ENCODE measurements around the gene DLL4.
"Not testable (repeated sequence)": the region's sequence is repeated elsewhere in the genome, so short reads cannot be mapped to it uniquely, and the experiment has no call there.

DLL4 gene

GRCh38 chr15:40941528-40942336 lies 12.6 kb downstream of the DLL4 start:
- DNase-seq (ENCODE audit: low read depth in 2 of 2): peak; percentile 25 to 62

DNA sequence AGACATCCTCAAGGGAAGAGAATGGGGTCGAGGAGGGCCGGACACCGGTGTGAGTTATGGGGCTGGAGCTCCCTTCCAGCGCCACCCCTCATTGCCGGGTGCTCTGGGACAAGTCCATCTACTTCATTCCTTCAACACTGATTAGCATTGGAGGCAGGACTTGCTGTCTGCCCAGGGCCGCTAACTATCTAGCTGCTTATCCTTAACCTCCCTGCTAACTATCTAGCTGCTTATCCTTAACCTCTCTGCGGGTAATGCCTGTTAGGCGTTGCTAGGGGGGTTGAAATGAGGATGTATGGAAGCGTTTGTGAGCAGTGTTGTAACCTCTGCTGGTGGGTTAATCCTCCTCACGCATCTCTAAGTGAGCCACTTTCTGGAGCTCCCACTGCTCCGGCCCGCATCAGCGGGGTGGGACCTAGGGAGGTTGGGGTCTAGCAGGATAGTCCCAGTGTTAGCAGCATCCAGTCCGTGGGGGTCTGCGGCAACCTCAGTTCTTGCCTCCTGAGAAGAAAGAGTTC lies 13.3 kb downstream of the DLL4 start:
- no peak for DNase-seq (ENCODE audit: low read depth in 2 of 2)

- no peak for DNase-seq (ENCODE audit: low read depth in 2 of 2)
Measured at GRCh38 chr15:40942878-40943277, 13.7 kb downstream of the DLL4 start.

DNA sequence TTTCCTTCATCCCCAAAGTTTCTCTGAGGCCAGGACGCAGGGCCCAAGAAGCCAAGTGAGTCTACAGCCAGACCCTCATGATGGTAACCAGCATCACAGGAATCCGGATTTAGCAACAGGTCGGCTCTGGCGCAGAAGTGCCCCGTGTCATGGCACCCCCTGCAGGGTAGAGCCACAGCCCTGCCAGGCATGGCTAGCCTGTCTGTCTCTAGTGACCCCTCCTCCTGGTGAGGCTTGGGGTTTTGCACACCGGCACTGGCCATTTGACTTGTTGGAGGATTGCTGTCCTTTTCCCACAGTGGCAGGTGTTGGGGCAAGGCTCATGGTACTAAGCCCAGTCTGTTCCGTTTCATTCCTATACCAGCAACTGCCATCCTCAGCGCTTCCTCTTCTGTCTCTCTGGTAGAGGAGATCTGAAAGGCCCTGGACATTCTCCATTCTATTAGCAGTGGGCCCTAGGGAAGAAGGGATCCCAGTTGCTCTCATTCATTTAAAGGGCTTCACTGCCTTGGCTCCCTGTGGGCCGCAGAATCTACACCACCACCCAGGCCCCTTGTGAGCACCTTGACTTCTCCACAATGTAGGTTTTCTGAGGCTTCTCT lies 14.7 kb downstream of the DLL4 start:
- DNase-seq (ENCODE audit: low read depth in 2 of 2): no peak

- DNase-seq (ENCODE audit: low read depth in 2 of 2): no peak
Measured at GRCh38 chr15:40944510-40945296, 15.6 kb downstream of the DLL4 start.

DNA sequence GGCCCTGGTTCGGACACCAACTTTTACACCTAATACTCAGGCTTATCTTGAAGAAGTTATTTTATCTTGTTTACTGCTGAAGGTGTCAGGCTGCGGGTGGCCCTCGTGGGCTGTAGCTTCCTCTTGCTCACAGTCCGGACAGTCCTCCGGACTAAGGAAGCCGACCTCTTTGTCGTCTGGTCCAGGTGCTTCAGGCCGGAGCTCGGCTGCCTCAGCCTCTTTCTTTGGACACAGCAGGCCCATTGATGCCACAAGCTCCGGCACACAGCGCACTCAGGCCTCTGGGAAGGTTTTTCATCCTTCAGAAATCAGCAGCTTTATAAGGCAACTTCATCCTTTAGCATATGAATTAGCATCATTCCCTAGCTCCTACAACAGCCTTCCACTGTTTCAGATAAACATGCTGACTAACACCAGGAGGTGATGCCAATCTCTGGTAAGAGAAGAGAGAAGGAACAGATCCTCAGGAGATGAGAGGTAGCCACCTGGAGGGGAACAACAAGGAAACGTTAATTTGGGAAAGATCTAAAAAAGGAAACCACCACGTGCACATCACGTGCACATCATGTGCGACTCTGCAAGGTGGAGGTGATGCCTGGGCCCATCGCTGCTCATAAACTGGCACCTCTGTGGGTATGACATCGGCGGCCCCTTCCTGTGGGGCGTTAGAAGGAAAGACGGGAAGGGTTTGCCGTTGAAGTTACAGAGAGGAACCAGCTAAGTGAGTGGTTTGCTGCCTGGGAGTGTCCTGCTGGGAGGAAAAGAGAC lies 19.8 kb downstream of the DLL4 start:
- DNase-seq (ENCODE audit: low read depth in 2 of 2): no peak

- no peak for DNase-seq (ENCODE audit: low read depth in 2 of 2)
Measured at GRCh38 chr15:40949756-40950207, 20.6 kb downstream of the DLL4 start.

- DNase-seq (ENCODE audit: low read depth in 2 of 2): no peak
Measured at GRCh38 chr15:40951764-40952163, 22.6 kb downstream of the DLL4 start.

DNA sequence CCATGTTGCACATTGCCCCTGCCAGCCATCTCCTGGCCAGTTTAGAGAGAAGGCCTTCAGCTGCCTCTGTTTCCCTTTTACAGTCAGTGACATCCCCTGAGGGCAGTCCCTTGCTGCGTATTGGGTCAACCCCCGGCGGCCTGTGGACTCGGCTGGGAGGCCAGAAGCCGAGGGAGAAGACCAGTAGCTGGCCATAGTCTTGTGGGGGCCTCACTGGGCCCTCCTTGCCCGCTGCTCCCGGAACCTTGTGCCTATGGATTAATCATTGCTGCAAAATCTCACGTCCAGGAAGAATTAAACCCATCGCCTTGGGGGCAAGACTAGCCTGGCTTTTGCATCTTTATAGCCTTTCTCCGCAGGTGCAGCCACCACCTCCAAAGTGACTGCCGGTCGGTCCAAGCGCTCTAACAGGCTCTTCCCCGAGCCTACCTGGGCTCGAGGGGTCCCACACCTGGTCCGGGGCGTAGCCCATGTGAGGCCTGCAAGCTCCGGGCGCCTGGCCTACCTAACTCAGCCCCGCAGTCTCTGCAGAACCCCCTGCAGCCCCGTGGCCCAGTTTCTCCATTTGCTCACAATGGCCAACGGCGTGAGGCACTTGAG lies 23.3 kb downstream of the DLL4 start:
- no peak for DNase-seq (ENCODE audit: low read depth in 2 of 2)

DNA sequence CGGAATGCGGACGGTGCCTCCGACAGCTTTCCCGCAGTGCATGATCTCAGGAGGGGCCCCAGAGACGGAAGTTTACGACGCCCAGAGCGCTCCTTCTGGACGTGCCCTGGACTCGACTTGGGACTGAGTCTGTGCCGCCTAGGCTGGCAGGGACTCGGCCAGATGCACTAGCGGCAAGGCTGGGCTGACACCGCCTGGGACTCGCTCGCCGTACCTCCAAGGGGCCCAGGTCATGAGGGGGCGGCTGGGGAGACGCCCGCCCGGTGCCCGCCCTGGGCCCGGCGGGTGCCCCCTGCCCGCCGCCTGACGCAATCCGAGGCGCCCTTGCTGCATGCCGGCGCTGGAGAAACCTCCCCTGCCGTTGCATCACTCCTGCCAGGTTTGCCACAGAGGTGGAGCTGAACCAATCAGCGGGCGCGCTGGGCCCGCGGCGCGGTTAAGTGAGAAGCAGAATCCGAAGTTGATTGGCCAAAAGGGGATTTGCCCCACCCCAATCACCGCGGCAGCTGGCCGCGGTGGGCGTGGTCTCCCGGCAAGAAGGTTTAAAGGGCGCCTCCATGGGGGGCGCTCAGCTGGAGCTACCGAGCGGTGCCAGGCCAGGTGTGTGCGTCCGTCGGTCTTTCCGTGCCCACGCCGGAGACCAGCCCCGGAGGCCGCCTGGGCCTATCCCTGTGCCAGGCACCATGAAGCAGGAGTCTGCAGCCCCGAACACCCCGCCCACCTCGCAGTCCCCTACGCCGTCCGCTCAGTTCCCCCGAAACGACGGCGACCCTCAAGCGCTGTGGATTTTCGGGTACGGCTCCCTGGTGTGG lies 24.0 kb downstream of the DLL4 start, which contains the start of gene CHAC1:
TSS of gene CHAC1 (plus strand) at position 571 of the 812 bp plus-strand sequence. CDS start at position 684, 113 bp downstream.
- peak; percentile 95 for DNase-seq (ENCODE audit: low read depth in 2 of 2)

DNA sequence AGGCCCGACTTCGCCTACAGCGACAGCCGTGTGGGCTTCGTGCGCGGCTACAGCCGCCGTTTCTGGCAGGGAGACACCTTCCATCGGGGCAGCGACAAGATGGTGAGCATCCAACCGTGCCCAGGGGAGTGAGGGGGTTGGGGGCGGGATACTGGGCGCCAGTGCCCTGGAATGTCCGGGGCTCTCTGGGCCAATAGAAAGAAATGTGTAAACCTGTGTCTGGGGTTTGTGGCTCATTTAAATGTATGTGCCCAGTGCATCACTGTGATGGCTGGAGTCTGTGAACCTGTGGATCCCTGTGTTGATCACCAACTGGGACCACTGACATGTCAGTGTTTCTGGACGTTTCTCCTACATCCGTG lies 24.6 kb downstream of the DLL4 start:
- no peak for DNase-seq (ENCODE audit: low read depth in 2 of 2)

DNA sequence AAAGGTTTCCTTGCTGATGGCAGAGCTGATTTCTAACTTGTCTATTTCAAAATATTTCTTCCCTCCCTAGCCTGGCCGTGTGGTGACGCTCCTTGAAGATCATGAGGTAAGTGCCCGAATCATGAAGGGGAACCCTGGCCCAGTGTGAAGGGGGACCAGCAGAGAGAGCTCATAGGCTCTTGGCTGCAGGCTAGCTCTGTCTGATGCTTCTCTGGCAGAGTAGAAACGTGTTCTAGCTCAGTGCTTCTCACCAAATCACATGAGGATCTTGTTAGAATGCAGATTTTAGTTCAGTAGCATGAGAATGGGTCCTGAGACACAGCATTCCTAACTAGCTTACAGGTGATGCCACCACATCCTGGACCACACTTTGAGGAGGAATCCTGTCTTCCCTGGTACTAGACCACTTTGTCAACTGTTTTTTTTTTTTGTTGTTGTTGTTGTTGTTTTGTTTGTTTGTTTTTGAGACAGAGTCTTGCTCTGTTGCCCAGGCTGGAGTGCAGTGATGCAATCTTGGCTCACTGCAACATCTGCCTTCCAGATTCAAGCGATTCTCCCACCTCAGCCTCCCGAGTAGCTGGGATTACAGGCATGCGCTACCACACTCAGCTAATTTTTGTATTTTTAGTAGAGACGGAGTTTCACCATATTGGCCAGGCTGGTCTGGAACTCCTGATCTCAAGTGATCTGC lies 25.2 kb downstream of the DLL4 start:
- DNase-seq (ENCODE audit: low read depth in 2 of 2): not testable (repeated sequence)

DNA sequence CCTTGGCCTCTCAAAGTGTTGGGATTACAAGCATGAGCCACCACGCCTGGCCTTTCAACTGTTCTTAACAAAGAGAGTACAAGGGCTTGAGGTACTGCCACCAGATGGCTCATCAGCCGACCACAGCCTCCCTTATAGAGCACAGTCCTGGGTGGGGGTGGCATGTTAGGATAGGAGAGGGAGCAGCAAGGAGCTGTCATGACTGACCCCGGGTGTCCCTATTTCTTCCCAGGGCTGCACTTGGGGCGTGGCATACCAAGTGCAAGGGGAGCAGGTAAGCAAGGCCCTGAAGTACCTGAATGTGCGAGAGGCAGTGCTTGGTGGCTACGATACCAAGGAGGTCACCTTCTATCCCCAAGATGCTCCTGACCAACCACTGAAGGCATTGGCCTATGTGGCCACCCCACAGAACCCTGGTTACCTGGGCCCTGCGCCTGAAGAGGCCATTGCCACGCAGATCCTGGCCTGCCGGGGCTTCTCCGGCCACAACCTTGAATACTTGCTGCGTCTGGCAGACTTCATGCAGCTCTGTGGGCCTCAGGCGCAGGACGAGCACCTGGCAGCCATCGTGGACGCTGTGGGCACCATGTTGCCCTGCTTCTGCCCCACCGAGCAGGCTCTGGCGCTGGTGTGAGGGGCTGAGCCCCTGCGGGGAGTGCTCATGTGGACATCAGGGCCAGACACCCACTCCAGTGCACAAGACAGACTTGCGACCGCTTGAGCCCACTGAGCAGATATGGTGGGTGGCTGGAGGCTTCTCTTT lies 26.2 kb downstream of the DLL4 start:
- DNase-seq (ENCODE audit: low read depth in 2 of 2): no peak

GRCh38 chr15:40955930-40956540 lies 26.9 kb downstream of the DLL4 start:
- no peak for DNase-seq (ENCODE audit: low read depth in 2 of 2)

- no peak for DNase-seq (ENCODE audit: low read depth in 2 of 2)
Measured at GRCh38 chr15:40956541-40956982, 27.4 kb downstream of the DLL4 start.

- DNase-seq (ENCODE audit: low read depth in 2 of 2): no peak
Measured at GRCh38 chr15:40957041-40957555, 28.0 kb downstream of the DLL4 start.

- no peak for DNase-seq (ENCODE audit: low read depth in 2 of 2)
Measured at GRCh38 chr15:40957581-40958051, 28.5 kb downstream of the DLL4 start.

DNA sequence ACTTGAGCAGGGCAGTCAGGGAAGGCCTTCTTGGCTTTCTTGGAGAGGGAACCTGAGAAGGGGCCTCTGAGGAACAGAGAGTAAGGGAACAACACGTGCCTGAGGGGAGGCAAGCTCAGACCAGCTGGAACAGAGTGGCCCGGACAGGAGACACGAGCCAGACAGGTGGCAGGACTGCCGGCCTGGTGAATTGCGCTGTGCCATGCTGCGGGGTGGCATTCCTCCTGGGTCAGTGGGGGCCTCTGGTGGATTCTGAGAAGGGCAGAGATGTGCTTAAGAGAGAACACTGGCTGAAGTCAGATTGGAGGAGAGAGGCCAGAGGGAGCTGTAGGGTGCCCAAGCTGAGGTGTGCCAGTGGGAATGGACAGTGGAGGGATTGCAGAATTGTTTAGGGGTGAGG lies 29.0 kb downstream of the DLL4 start:
- DNase-seq (ENCODE audit: low read depth in 2 of 2): no peak
